Activated naive CD8-positive, alpha-beta T cell treated with anti-CD3 and anti-CD28 coated beads, Interleukin-2, amount 10 ng/mL, durations not matched to agents 7 days and 5 days (primary cell): ENCODE results near the gene CETN3. TPM values are rescaled to one million over a fixed set of nuclear protein-coding genes. Genes with fewer than 3 reads are reported as not detected.
A peak's percentile ranks its signal among the peaks of the same experiment; 100 is the strongest.

ENCODE experiments used
- ATAC-seq: fragments of 150-1000 bp; cut with Tn5 transposase; one replicate; pipeline ENCODE4 v1.10.0; 2021; ENCODE audit warnings: low read depth, moderate library complexity
- POLR2A ChIA-PET: fragments of 350-600 bp; sonication (Branson Sonifier 250); formaldehyde crosslinking; loops from one replicate; lab custom pipeline; 2021; ENCODE audit warnings: antibody characterized with exemption; lab: Charles Lee
- DNase-seq: peaks from one replicate; pipeline ENCODE4 v3.0.0; 2021
- H3K27ac Mint-ChIP-seq: one replicate; pipeline ENCODE4 v1.8.0; 2022; ENCODE audit warnings: mild to moderate bottlenecking, mixed read lengths
- H3K27me3 Mint-ChIP-seq: one replicate; pipeline ENCODE4 v1.8.0; 2022; ENCODE audit warnings: mild to moderate bottlenecking, moderate library complexity, mixed read lengths
- H3K36me3 Mint-ChIP-seq: one replicate; pipeline ENCODE4 v1.8.0; 2021; ENCODE audit warnings: mild to moderate bottlenecking, mixed read lengths
- H3K4me1 Mint-ChIP-seq: one replicate; pipeline ENCODE4 v1.8.0; 2021; ENCODE audit warnings: mixed read lengths
- H3K4me3 Mint-ChIP-seq: one replicate; pipeline ENCODE4 v1.8.0; 2022; ENCODE audit warnings: mild to moderate bottlenecking, moderate library complexity, mixed read lengths
- H3K9me3 Mint-ChIP-seq: one replicate; pipeline ENCODE4 v1.8.0; 2021; ENCODE audit warnings: mixed read lengths
- total RNA-seq, 2 experiments: library from RNA; stranded (reverse); gene quantifications; one replicate each; pipeline ENCODE4 v1.2.3, GENCODE V29; 2021

Gene CETN3
- total RNA-seq: 10 to 100 TPM; 24.3 to 28.7 TPM

GRCh38 chr5:90409318-90410177 lies at the start of gene CETN3:
CETN3 (minus strand) TSS chr5:90409756; CDS start chr5:90409661, 95 bp downstream.
- POLR2A ChIA-PET: interaction anchor here (0.7 to 2.7 kb wide), 10 partner anchors 9 to 974 kb away, joined by 3 to 34 read pairs (median 4); partner anchors contain the start of genes ARRDC3, LYSMD3, MBLAC2 and POLR3G
- peaks cover 13% of the 10 kb centered on the region for H3K4me1 Mint-ChIP-seq

GRCh38 chr5:90446961-90447360 lies 37.4 kb upstream of the CETN3 start:
- Mint-ChIP-seq H3K27ac (no peak overlapping the region), H3K4me1 (no peaks in the 10 kb centered on the region), H3K9me3 (no peaks in the 10 kb centered on the region), H3K36me3 (no peaks in the 10 kb centered on the region), H3K27me3 (peaks cover 3% of the 10 kb centered on the region), H3K4me3 (no peak overlapping the region)
- no peak for DNase-seq
- POLR2A ChIA-PET: no interaction called here
- ATAC-seq: no peak

More at GRCh38 chr5:90409318-90410177, at the start of gene CETN3:
- no peaks in the 10 kb centered on the region for H3K9me3 Mint-ChIP-seq
- peaks cover 11% of the 10 kb centered on the region for H3K36me3 Mint-ChIP-seq
- no peak within 1 kb of the TSS for H3K4me3 Mint-ChIP-seq
- ATAC-seq (peak; percentile 94), DNase-seq (peak; percentile 85)
- H3K27me3 Mint-ChIP-seq: no peaks in the 10 kb centered on the region
- no peak within 1 kb of the TSS for H3K27ac Mint-ChIP-seq

GRCh38 chr5:90440644-90441043 lies 31.1 kb upstream of the CETN3 start:
- Mint-ChIP-seq H3K9me3 (no peaks in the 10 kb centered on the region), H3K27ac (no peak overlapping the region), H3K36me3 (no peaks in the 10 kb centered on the region), H3K4me1 (peaks cover 5% of the 10 kb centered on the region), H3K4me3 (no peak overlapping the region), H3K27me3 (peaks cover 6% of the 10 kb centered on the region)
- no peak for ATAC-seq
- DNase-seq: no peak
- POLR2A ChIA-PET: no interaction called here

GRCh38 chr5:90438100-90438499 lies 28.5 kb upstream of the CETN3 start:
- DNase-seq: no peak
- no peak overlapping the region for H3K27ac Mint-ChIP-seq
- H3K4me3 Mint-ChIP-seq: no peak overlapping the region
- H3K9me3 Mint-ChIP-seq: no peaks in the 10 kb centered on the region
- POLR2A ChIA-PET: no interaction called here
- peaks cover 5% of the 10 kb centered on the region for H3K4me1 Mint-ChIP-seq
- peaks cover 6% of the 10 kb centered on the region for H3K27me3 Mint-ChIP-seq
- ATAC-seq: no peak
- H3K36me3 Mint-ChIP-seq: no peaks in the 10 kb centered on the region

- peaks cover 6% of the 10 kb centered on the region for H3K27me3 Mint-ChIP-seq
- ATAC-seq (no peak), DNase-seq (no peak)
- H3K27ac Mint-ChIP-seq: no peak overlapping the region
- POLR2A ChIA-PET: no interaction called here
- no peak overlapping the region for H3K4me3 Mint-ChIP-seq
- peaks cover 5% of the 10 kb centered on the region for H3K4me1 Mint-ChIP-seq
- H3K36me3 Mint-ChIP-seq: no peaks in the 10 kb centered on the region
- H3K9me3 Mint-ChIP-seq: no peaks in the 10 kb centered on the region
Measured at GRCh38 chr5:90437663-90438062, 28.1 kb upstream of the CETN3 start.

- Mint-ChIP-seq H3K27ac (no peak overlapping the region), H3K9me3 (no peaks in the 10 kb centered on the region), H3K4me1 (no peaks in the 10 kb centered on the region), H3K27me3 (peaks cover 7% of the 10 kb centered on the region), H3K36me3 (no peaks in the 10 kb centered on the region), H3K4me3 (no peak overlapping the region)
- POLR2A ChIA-PET: no interaction called here
- DNase-seq: peak; percentile 40
- ATAC-seq: peak; percentile 50
Measured at GRCh38 chr5:90434116-90434714, 24.7 kb upstream of the CETN3 start.

DNA sequence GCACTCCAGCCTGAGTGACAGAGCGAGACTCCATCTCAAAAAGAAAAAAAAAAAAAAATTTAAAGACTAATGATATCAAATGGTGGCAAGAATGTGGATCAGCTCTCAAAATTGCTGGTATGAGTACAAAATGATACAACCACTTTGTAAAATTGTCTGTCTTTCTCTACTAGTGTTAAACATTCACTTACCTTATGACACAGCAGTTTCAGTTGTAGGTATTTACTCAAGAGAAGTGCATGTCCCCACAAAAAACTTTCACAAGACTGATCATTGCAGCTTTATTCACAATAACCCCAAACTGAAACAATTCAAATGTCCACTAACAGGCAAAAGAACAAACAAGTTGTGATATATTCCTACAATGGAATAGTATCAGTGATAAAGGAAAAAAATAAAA lies 14.7 kb upstream of the CETN3 start:
- POLR2A ChIA-PET: no interaction called here
- no peak overlapping the region for H3K27ac Mint-ChIP-seq

GRCh38 chr5:90421136-90421535 lies 11.6 kb upstream of the CETN3 start:
- no peaks in the 10 kb centered on the region for H3K4me1 Mint-ChIP-seq
- H3K27me3 Mint-ChIP-seq: peaks cover 32% of the 10 kb centered on the region
- no peaks in the 10 kb centered on the region for H3K9me3 Mint-ChIP-seq
- H3K4me3 Mint-ChIP-seq: no peak overlapping the region
- no peaks in the 10 kb centered on the region for H3K36me3 Mint-ChIP-seq
- POLR2A ChIA-PET: interaction anchor here (1.0 kb wide), 1 partner anchor 11 kb away, joined by 3 read pairs; the partner anchor contains the start of gene CETN3
- no peak for DNase-seq
- no peak overlapping the region for H3K27ac Mint-ChIP-seq
- no peak for ATAC-seq

More for the DNA sequence above, 14.7 kb upstream of the CETN3 start:
- ATAC-seq (no peak), DNase-seq (no peak)
- Mint-ChIP-seq H3K4me1 (no peaks in the 10 kb centered on the region), H3K9me3 (no peaks in the 10 kb centered on the region), H3K36me3 (no peaks in the 10 kb centered on the region), H3K4me3 (no peak overlapping the region), H3K27me3 (peaks cover 31% of the 10 kb centered on the region)

DNA sequence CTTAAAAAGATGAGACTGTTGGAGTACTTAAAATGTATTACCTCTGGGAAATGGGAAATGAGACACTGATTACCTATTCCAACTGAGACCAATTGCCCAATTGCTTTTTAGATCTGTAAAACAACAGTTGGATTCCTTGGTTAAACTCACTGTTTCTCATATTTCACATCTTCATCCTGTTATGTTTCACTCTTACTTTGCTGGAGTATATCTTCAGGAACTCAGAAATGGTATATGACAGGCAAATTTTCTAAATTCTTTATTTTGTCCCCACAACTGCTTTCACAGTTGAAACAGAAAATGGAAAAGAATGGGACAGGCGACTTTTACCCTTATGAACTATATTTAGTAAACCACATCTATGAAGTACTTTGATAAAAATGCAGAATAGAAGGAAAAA lies 8.7 kb upstream of the CETN3 start:
- Mint-ChIP-seq H3K36me3 (no peaks in the 10 kb centered on the region), H3K4me1 (no peaks in the 10 kb centered on the region), H3K9me3 (no peaks in the 10 kb centered on the region), H3K27ac (no peak overlapping the region), H3K4me3 (no peak overlapping the region), H3K27me3 (peaks cover 26% of the 10 kb centered on the region)
- DNase-seq (no peak), ATAC-seq (no peak)
- POLR2A ChIA-PET: no interaction called here

DNA sequence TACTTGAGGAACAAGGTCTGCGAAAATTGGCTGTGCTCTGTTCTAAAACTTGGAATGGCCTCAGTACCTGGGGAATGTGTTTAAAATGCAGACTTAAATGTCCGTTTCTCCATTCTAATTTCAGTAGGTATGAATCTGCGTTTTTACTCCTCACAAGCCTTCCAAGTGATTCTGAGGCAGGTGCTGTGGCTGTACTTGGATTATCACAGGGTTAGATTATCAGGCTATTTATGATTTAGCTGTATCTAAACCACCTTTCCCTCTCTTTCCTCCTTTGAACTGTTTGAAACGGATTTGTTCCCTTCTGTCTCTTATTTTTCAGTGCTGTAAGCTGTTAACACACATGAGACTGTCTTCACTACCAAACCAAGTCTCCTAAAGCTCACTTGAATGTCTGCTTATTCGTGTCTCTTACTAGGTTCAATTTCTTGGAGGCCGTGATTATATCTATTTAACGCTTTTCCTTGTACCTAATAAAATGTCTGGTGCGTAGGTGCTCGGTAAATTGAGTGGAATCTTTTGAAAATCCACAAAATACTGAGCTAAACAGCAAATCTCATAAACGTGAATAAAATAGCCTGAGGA lies 714 bp upstream of the CETN3 start:
- Mint-ChIP-seq H3K27ac (no peak overlapping the region), H3K4me3 (no peak overlapping the region), H3K9me3 (no peaks in the 10 kb centered on the region), H3K27me3 (no peaks in the 10 kb centered on the region), H3K4me1 (peaks cover 11% of the 10 kb centered on the region), H3K36me3 (peaks cover 7% of the 10 kb centered on the region)
- ATAC-seq (no peak), DNase-seq (no peak)
- POLR2A ChIA-PET: interaction anchor here (0.7 to 2.7 kb wide), 10 partner anchors 9 to 973 kb away, joined by 3 to 34 read pairs (median 4); partner anchors contain the start of genes ARRDC3, LYSMD3, MBLAC2 and POLR3G

GRCh38 chr5:90408571-90409317 lies 812 bp downstream of the CETN3 start:
- peaks cover 13% of the 10 kb centered on the region for H3K4me1 Mint-ChIP-seq
- H3K27me3 Mint-ChIP-seq: no peaks in the 10 kb centered on the region
- H3K4me3 Mint-ChIP-seq: no peak overlapping the region
- POLR2A ChIA-PET: interaction anchor here (1.0 to 2.7 kb wide), 5 partner anchors 8 to 974 kb away, joined by 4 to 34 read pairs (median 5); partner anchors contain the start of genes ARRDC3, LYSMD3, MBLAC2 and POLR3G
- no peak overlapping the region for H3K27ac Mint-ChIP-seq
- H3K36me3 Mint-ChIP-seq: peaks cover 13% of the 10 kb centered on the region
- no peak for DNase-seq
- no peak for ATAC-seq
- no peaks in the 10 kb centered on the region for H3K9me3 Mint-ChIP-seq

- DNase-seq (no peak), ATAC-seq (no peak)
- Mint-ChIP-seq H3K27me3 (no peaks in the 10 kb centered on the region), H3K9me3 (no peaks in the 10 kb centered on the region), H3K27ac (no peak overlapping the region), H3K4me3 (no peak overlapping the region), H3K36me3 (peaks cover 17% of the 10 kb centered on the region), H3K4me1 (peaks cover 13% of the 10 kb centered on the region)
- POLR2A ChIA-PET: interaction anchor here (0.7 kb wide), 1 partner anchor 67 kb away, joined by 4 read pairs; no protein-coding TSS in a partner anchor
Measured at GRCh38 chr5:90406466-90406865, 3.1 kb downstream of the CETN3 start.
